Prostate gland (tissue), 2 donors: ENCODE results near the gene CSDE1. TPM values are rescaled to one million over a fixed set of nuclear protein-coding genes. Genes with fewer than 3 reads are reported as not detected.

ENCODE experiments used
- DNase-seq: peaks from one replicate; pipeline ENCODE4 v3.0.0-alpha.2; 2019; ENCODE audit warnings: low spot score
- H3K27ac ChIP-seq, 2 donors: fragments of 200-600 bp; sonication (generic); 2 replicates each; pipeline ENCODE4 v1.5.1; 2017 to 2019
- H3K27me3 ChIP-seq: fragments of 200-600 bp; sonication (generic); replicated peaks from 2 replicates; pipeline ENCODE4 v1.5.1; 2019; ENCODE audit not compliant: insufficient read depth
- H3K36me3 ChIP-seq, 2 donors: fragments of 200-600 bp; sonication (generic); 1 replicate in 1 of 2; 2 replicates in 1 of 2; pipeline versions ENCODE4 v1.5.1 to v1.8.1; 2017 to 2019
- H3K4me1 ChIP-seq: fragments of 200-600 bp; sonication (generic); replicated peaks from 2 replicates; pipeline ENCODE4 v1.5.1; 2019
- H3K4me3 ChIP-seq, 2 donors: fragments of 200-600 bp; sonication (generic); 2 replicates each; pipeline ENCODE4 v1.5.1; 2017 to 2019
- H3K9me3 ChIP-seq: fragments of 200-600 bp; sonication (generic); 2 replicates; pipeline ENCODE4 v1.5.1; 2017
- POLR2A ChIP-seq: fragments of 450-650 bp; IDR thresholded peaks from one replicate; pipeline ENCODE4 v1.6.1; 2016; ENCODE audit warnings: antibody characterized with exemption, mild to moderate bottlenecking
- POLR2AphosphoS5 ChIP-seq: sonication (generic); formaldehyde crosslinking; IDR thresholded peaks from one replicate; pipeline ENCODE4 v1.6.1; 2017; ENCODE audit warnings: antibody characterized with exemption
- WGBS: methylation state at CpG from one replicate; pipeline ENCODE4 v1.1.5; 2018; 5-methylcytosine and 5-hydroxymethylcytosine counted together
- intact Hi-C: fragments of 100-400 bp; cut with DNase I; formaldehyde crosslinking; loops from one replicate; pipeline ENCODE4 v1.14.2; 2022
- total RNA-seq, 2 donors: library from RNA; depleted of rRNA; stranded (reverse); fragments of >200 nt; gene quantifications; one replicate each; pipeline ENCODE4 v1.1.0, GENCODE V29; 2016
- TF ChIP-seq, protein P1 (sequence below), 4 experiments: fragments of 200-600 bp in 2 of 4; fragments of 450-650 bp in 2 of 4; sonication (generic) in 2 of 4; IDR thresholded peaks; 1 replicate in 3 of 4; 2 replicates in 1 of 4; pipeline ENCODE4 v1.5.1; 2016 to 2019; ENCODE audit warnings: antibody characterized with exemption in 4 of 4, mild to moderate bottlenecking in 2 of 4, moderate library complexity in 2 of 4

CSDE1 gene
- total RNA-seq, 2 donors from 2014 or later = 458 to 889 TPM

DNA sequence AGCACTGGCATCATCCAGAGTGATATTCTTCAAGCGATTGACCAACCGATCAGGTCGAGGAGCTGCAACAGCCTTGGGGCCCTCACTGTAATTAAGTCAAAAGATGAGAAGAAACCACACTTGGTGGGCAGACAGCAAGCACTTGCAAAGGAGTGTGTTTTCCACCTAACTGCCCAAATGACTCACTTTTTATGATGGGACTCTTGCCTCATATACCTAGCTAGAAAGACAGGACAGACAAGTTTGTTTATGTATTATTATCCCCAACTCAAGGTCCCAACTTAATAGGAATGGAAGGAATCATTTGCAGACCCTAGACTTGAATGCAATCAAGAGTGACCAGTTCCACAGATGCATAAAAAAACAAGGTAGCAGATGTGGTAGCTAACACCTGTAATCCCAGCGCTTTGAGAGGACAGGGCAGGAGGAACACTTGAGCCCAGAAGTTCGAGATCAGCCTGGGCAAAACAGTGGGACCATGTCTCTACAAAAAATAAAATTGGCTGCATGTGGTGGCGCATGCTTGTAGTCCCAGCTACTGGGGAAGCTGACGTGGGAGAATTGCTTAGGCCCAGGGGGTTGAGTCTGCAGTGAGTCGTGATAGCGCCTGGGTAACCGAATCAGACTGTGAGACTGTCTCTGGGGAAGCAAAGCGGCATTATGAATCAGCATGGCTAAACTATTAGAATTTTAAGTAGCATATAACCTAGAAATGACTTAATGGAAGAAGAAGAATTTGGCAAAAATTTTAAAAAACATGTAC, 38.9 kb downstream of the CSDE1 start:
- WGBS = 86% methylated on average over 11 of the region's 11 CpGs
- intact Hi-C loops = loop anchor here (5.0 kb wide), 1 partner anchor 38 kb away; the partner anchor contains the start of gene CSDE1

DNA sequence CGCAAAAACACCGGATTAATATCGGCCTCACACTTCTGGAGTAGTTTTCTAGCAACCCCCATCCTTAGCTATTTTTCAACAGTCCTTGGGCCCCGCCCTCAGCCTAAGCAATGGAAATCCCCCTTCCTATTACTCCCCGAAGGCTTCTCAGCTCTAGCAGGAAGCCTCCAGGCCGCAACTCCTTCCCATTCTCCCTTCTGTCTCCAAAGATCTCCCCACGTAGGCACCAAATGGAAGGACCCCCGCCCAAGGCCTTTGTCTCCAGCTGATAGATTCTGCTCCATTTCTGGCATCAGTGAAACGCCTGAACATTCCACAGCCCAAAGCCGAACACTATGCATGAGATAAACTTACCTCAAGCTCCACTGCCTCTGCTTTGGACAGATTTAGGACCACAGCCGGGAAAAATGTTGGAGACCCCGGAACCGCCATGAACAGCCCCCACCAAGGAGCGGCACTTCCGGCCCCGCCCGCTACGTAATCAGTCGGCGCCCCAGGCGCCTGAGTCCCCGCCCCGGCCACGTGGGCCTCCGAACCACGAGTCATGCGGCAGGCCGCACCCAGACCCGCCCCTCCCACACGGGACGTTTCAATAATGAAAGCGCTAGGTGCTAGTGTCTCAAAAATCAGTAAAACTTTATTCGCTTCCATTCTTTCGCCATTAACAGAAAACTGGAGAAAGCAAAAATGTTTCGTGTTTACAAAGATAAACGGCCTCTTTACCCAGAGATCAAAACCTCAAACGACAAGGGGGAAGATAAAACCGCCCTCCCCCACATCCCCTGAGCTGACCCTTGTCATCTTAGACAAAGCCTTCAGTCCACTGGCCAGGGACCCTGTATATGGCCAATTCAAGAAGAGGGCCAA, 41.2 kb downstream of the CSDE1 start, which contains the start of gene NRAS:
Gene NRAS (minus strand): TSS at position 468 of the 867 bp plus-strand sequence. CDS start 611 bp downstream, outside the sequence.
- H3K36me3 ChIP-seq = peaks cover 0 to 11% of the 10 kb centered on the region in 2 donors
- H3K9me3 ChIP-seq = no peaks in the 10 kb centered on the region
- H3K27ac ChIP-seq = peak within 1 kb of the TSS; percentile 80 to 81
- TF ChIP-seq POLR2A = peak; percentile 62
- TF ChIP-seq, protein P1, sequence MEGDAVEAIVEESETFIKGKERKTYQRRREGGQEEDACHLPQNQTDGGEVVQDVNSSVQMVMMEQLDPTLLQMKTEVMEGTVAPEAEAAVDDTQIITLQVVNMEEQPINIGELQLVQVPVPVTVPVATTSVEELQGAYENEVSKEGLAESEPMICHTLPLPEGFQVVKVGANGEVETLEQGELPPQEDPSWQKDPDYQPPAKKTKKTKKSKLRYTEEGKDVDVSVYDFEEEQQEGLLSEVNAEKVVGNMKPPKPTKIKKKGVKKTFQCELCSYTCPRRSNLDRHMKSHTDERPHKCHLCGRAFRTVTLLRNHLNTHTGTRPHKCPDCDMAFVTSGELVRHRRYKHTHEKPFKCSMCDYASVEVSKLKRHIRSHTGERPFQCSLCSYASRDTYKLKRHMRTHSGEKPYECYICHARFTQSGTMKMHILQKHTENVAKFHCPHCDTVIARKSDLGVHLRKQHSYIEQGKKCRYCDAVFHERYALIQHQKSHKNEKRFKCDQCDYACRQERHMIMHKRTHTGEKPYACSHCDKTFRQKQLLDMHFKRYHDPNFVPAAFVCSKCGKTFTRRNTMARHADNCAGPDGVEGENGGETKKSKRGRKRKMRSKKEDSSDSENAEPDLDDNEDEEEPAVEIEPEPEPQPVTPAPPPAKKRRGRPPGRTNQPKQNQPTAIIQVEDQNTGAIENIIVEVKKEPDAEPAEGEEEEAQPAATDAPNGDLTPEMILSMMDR (IDR thresholded peaks at IDR 0.05) = peak in 2 of 4 experiments; percentile 16 to 19
- TF ChIP-seq POLR2AphosphoS5 = peak; percentile 97
- peak; percentile 92 for DNase-seq
- WGBS = 2% methylated on average over 36 of the region's 38 CpGs
- H3K4me3 ChIP-seq = peak within 1 kb of the TSS; percentile 73 to 80
- no peaks in the 10 kb centered on the region for H3K4me1 ChIP-seq
- intact Hi-C loops = loop anchor here (2.0 to 5.0 kb wide), 2 partner anchors 41 to 134 kb away; partner anchors contain the start of gene CSDE1
- H3K27me3 ChIP-seq = no peaks in the 10 kb centered on the region

More for the DNA sequence above, 38.9 kb downstream of the CSDE1 start:
- Histone ChIP-seq H3K27ac (no peak overlapping the region), H3K27me3 (no peaks in the 10 kb centered on the region), H3K4me1 (no peaks in the 10 kb centered on the region), H3K36me3 (peaks cover under 1 to 24% of the 10 kb centered on the region in 2 donors), H3K4me3 (no peak overlapping the region), H3K9me3 (no peaks in the 10 kb centered on the region)
- DNase-seq = no peak
- TF ChIP-seq POLR2A = no peak
- TF ChIP-seq, protein P1 (IDR thresholded peaks at IDR 0.05) = no peak

GRCh38 chr1:114715952-114716303, 41.9 kb downstream of the CSDE1 start:
- Histone ChIP-seq H3K9me3 (no peaks in the 10 kb centered on the region), H3K27me3 (no peaks in the 10 kb centered on the region), H3K4me1 (no peaks in the 10 kb centered on the region), H3K4me3 (peak overlapping the region; percentile 73 to 80), H3K27ac (peak overlapping the region; percentile 80 to 81), H3K36me3 (peaks cover 0 to 6% of the 10 kb centered on the region in 2 donors)
- 35% methylated on average over 4 of the region's 4 CpGs for WGBS
- intact Hi-C loops = loop anchor here (2.0 to 5.0 kb wide), 2 partner anchors 41 to 133 kb away; partner anchors contain the start of gene CSDE1
- no peak for DNase-seq
- no peak for TF ChIP-seq POLR2AphosphoS5
- TF ChIP-seq POLR2A = no peak
- TF ChIP-seq, protein P1 (IDR thresholded peaks at IDR 0.05) = no peak

- Histone ChIP-seq H3K27me3 (no peaks in the 10 kb centered on the region), H3K4me1 (no peaks in the 10 kb centered on the region), H3K36me3 (peaks cover 0 to under 1% of the 10 kb centered on the region in 2 donors), H3K4me3 (no peak overlapping the region), H3K27ac (no peak overlapping the region), H3K9me3 (no peaks in the 10 kb centered on the region)
- no peak for DNase-seq
- TF ChIP-seq POLR2A (no peak), POLR2AphosphoS5 (no peak)
- TF ChIP-seq, protein P1 (IDR thresholded peaks at IDR 0.05) = no peak
- WGBS = 82% methylated on average over 4 of the region's 4 CpGs
- intact Hi-C loops = no loop called here
Measured at GRCh38 chr1:114712977-114713376, 44.8 kb downstream of the CSDE1 start.
